HepG2 (cell line): ENCODE measurements around the gene NREP. TPM values are rescaled to one million over a fixed set of nuclear protein-coding genes. Genes with fewer than 3 reads are reported as not detected.

Experiments used
- ATM ChIP-seq: fragments of 450-650 bp; IDR thresholded peaks from 2 replicates; pipeline ENCODE4 v1.7.1; 2017; ENCODE audit warnings: mild to moderate bottlenecking, borderline replicate concordance
- CBX5 ChIP-seq: sonication (generic); formaldehyde crosslinking; IDR thresholded peaks from 2 replicates; pipeline ENCODE4 v1.4.0; 2020; ENCODE audit warnings: missing genetic modification reagents, borderline replicate concordance
- GPN1 ChIP-seq: sonication (generic); formaldehyde crosslinking; IDR thresholded peaks from 2 replicates; pipeline ENCODE4 v1.5.1; 2020; ENCODE audit warnings: missing genetic modification reagents, borderline replicate concordance
- HDAC6 ChIP-seq: fragments of 200-600 bp; sonication (generic); IDR thresholded peaks from 2 replicates; pipeline ENCODE4 v1.7.0; 2017; ENCODE audit warnings: mild to moderate bottlenecking, antibody characterized with exemption, low read length, low read depth
- HNF4G ChIP-seq, 2 experiments: sonication (generic) in 1 of 2; formaldehyde crosslinking in 1 of 2; IDR thresholded peaks; 2 replicates each; pipeline versions ENCODE4 v1.4.0 to v1.6.1; 2011 to 2020; ENCODE audit warnings: borderline replicate concordance in 2 of 2, low read depth in 2 of 2, mild to moderate bottlenecking in 2 of 2, low read length in 1 of 2, missing genetic modification reagents in 1 of 2, moderate library complexity in 1 of 2
- HNRNPLL ChIP-seq: fragments of 200-400 bp; formaldehyde crosslinking; IDR thresholded peaks from 2 replicates; pipeline ENCODE4 v1.6.1; 2017; ENCODE audit warnings: mild to moderate bottlenecking, low read depth, low read length; ENCODE audit not compliant: poor library complexity, severe bottlenecking
- JARID2 ChIP-seq: sonication (generic); formaldehyde crosslinking; IDR thresholded peaks from 2 replicates; pipeline ENCODE4 v1.8.1; 2023; ENCODE audit warnings: missing genetic modification reagents, inconsistent platforms; ENCODE audit not compliant: insufficient replicate concordance
- MTF1 ChIP-seq: sonication (generic); formaldehyde crosslinking; IDR thresholded peaks from 2 replicates; pipeline ENCODE4 v1.5.0; 2020; ENCODE audit warnings: missing genetic modification reagents
- NFYB ChIP-seq: sonication (generic); formaldehyde crosslinking; IDR thresholded peaks from 2 replicates; pipeline ENCODE4 v1.4.0; 2020; ENCODE audit warnings: missing genetic modification reagents
- NR1H2 ChIP-seq: sonication (generic); formaldehyde crosslinking; IDR thresholded peaks from 2 replicates; pipeline ENCODE4 v1.8.1; 2022; ENCODE audit warnings: low read depth, missing genetic modification reagents, borderline replicate concordance
- REXO4 ChIP-seq: sonication (generic); formaldehyde crosslinking; IDR thresholded peaks from 2 replicates; pipeline ENCODE4 v1.8.0; 2022; ENCODE audit warnings: missing genetic modification reagents, mild to moderate bottlenecking, borderline replicate concordance
- SIN3A ChIP-seq: IDR thresholded peaks from 2 replicates; pipeline ENCODE4 v1.6.1; 2011; ENCODE audit warnings: low read depth, mild to moderate bottlenecking, control low read depth, low read length, borderline replicate concordance
- STAT6 ChIP-seq: sonication (generic); formaldehyde crosslinking; IDR thresholded peaks from 2 replicates; pipeline ENCODE4 v1.4.0; 2020; ENCODE audit warnings: missing genetic modification reagents, mild to moderate bottlenecking, borderline replicate concordance
- ZNF17 ChIP-seq: sonication (generic); formaldehyde crosslinking; IDR thresholded peaks from 2 replicates; pipeline ENCODE4 v1.5.0; 2020; ENCODE audit warnings: mild to moderate bottlenecking, missing genetic modification reagents
- ZNF274 ChIP-seq: sonication (generic); formaldehyde crosslinking; IDR thresholded peaks from 2 replicates; pipeline ENCODE4 v1.5.1; 2020; ENCODE audit warnings: mild to moderate bottlenecking, missing genetic modification reagents
- ZSCAN20 ChIP-seq: sonication (generic); formaldehyde crosslinking; IDR thresholded peaks from 2 replicates; pipeline ENCODE4 v1.4.0; 2020; ENCODE audit warnings: missing genetic modification reagents, mild to moderate bottlenecking, borderline replicate concordance
- ZSCAN29 ChIP-seq: sonication (generic); formaldehyde crosslinking; conservative IDR thresholded peaks from 2 replicates; pipeline ENCODE4 v1.4.0; 2020; ENCODE audit warnings: mild to moderate bottlenecking, missing genetic modification reagents
- polyA plus RNA-seq, 8 experiments: library from polyadenylated mRNA; depleted of rRNA in 3 of 8; stranded (reverse) in 7 of 8; unstranded in 1 of 8; fragments of >200 nt; fragmentation: Illumina TruSeq in 4 of 8; extraction: Trizol in 4 of 8; gene quantifications; 2 replicates each; pipeline versions ENCODE4 v1.2.1 to v1.2.3, GENCODE V29; 2011 to 2016; ENCODE audit warnings: low read depth in 4 of 8, missing spikeins in 1 of 8, mixed read lengths in 1 of 8; ENCODE audit not compliant: insufficient read depth in 1 of 8
- total RNA-seq, 5 experiments: library from RNA; depleted of rRNA; stranded (reverse); fragments of >200 nt; fragmentation: Illumina TruSeq; extraction: Trizol; gene quantifications; 2 replicates each; pipeline ENCODE4 v1.2.3, GENCODE V29; 2016; ENCODE audit warnings: low read depth in 1 of 5
- TF ChIP-seq, protein P1 (sequence below): sonication (generic); formaldehyde crosslinking; IDR thresholded peaks from 2 replicates; pipeline ENCODE4 v1.4.0; 2020; ENCODE audit warnings: missing genetic modification reagents, borderline replicate concordance
- TF ChIP-seq, protein P2 (sequence below): sonication (generic); formaldehyde crosslinking; IDR thresholded peaks from 2 replicates; pipeline ENCODE4 v1.4.0; 2020; ENCODE audit warnings: mild to moderate bottlenecking, missing genetic modification reagents, borderline replicate concordance

NREP gene
- total and polyA plus RNA-seq, 2 of the 13 experiments (the other 11 are each of a cell fraction or from before 2014, with no cell fraction given), result 40.5 to 102 TPM

GRCh38 chr5:111757355-111758283 is 625 bp upstream of the NREP start (continued):
- TF ChIP-seq ZSCAN20 (peak; percentile 31; the same call in 1 of the 2 replicates), ZNF274 (CRISPR knock-in tag) (peak; percentile 92), REXO4 (CRISPR knock-in tag) (no peak), NR1H2 (CRISPR knock-in tag) (no peak), JARID2 (CRISPR knock-in tag) (no peak), HNF4G (IDR thresholded peaks at IDR 0.05; ENCODE audit: borderline replicate concordance, low read depth, low read length) (no peak), HNF4G (CRISPR knock-in tag; IDR thresholded peaks at IDR 0.05; ENCODE audit: borderline replicate concordance, low read depth) (no peak), ATM (no peak), STAT6 (CRISPR knock-in tag) (no peak), SIN3A (0 out of 2 replicates have a peak, but pooled peaks have one; percentile 26), HDAC6 (no peak), NFYB (CRISPR knock-in tag) (no peak), ZSCAN29 (CRISPR knock-in tag) (no peak), MTF1 (CRISPR knock-in tag) (peak; percentile 99), ZNF17 (CRISPR knock-in tag) (no peak), HNRNPLL (peak; percentile 64), CBX5 (no peak), GPN1 (CRISPR knock-in tag) (no peak)
- TF ChIP-seq, protein P1, sequence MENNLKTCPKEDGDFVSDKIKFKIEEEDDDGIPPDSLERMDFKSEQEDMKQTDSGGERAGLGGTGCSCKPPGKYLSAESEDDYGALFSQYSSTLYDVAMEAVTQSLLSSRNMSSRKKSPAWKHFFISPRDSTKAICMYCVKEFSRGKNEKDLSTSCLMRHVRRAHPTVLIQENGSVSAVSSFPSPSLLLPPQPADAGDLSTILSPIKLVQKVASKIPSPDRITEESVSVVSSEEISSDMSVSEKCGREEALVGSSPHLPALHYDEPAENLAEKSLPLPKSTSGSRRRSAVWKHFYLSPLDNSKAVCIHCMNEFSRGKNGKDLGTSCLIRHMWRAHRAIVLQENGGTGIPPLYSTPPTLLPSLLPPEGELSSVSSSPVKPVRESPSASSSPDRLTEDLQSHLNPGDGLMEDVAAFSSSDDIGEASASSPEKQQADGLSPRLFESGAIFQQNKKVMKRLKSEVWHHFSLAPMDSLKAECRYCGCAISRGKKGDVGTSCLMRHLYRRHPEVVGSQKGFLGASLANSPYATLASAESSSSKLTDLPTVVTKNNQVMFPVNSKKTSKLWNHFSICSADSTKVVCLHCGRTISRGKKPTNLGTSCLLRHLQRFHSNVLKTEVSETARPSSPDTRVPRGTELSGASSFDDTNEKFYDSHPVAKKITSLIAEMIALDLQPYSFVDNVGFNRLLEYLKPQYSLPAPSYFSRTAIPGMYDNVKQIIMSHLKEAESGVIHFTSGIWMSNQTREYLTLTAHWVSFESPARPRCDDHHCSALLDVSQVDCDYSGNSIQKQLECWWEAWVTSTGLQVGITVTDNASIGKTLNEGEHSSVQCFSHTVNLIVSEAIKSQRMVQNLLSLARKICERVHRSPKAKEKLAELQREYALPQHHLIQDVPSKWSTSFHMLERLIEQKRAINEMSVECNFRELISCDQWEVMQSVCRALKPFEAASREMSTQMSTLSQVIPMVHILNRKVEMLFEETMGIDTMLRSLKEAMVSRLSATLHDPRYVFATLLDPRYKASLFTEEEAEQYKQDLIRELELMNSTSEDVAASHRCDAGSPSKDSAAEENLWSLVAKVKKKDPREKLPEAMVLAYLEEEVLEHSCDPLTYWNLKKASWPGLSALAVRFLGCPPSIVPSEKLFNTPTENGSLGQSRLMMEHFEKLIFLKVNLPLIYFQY (CRISPR knock-in tag), result peak; percentile 45; the same call in 1 of the 2 replicates
- TF ChIP-seq, protein P2, sequence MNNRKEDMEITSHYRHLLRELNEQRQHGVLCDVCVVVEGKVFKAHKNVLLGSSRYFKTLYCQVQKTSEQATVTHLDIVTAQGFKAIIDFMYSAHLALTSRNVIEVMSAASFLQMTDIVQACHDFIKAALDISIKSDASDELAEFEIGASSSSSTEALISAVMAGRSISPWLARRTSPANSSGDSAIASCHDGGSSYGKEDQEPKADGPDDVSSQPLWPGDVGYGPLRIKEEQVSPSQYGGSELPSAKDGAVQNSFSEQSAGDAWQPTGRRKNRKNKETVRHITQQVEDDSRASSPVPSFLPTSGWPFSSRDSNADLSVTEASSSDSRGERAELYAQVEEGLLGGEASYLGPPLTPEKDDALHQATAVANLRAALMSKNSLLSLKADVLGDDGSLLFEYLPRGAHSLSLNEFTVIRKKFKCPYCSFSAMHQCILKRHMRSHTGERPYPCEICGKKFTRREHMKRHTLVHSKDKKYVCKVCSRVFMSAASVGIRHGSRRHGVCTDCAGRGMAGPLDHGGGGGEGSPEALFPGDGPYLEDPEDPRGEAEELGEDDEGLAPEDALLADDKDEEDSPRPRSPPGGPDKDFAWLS (CRISPR knock-in tag), result 0 out of 2 replicates have a peak, but pooled peaks have one; percentile 70
